ES-I3 (cell line): ENCODE results near the gene CDK10.

Experiments
- H3K36me3 ChIP-seq: 2 replicates; pipeline ENCODE4 v1.6.1; 2013; ENCODE audit warnings: mild to moderate bottlenecking, low read length, control low read depth, moderate library complexity; ENCODE audit not compliant: insufficient read depth
- H3K4me1 ChIP-seq: 2 replicates; pipeline ENCODE4 v1.6.1; 2013; ENCODE audit warnings: mild to moderate bottlenecking, control low read depth, low read length; ENCODE audit not compliant: insufficient read depth
- H3K9ac ChIP-seq: 2 replicates; pipeline ENCODE4 v1.6.1; 2013; ENCODE audit warnings: low read depth, mild to moderate bottlenecking, low read length, moderate library complexity
- H3K9me3 ChIP-seq: 2 replicates; pipeline ENCODE4 v1.6.1; 2013; ENCODE audit warnings: mild to moderate bottlenecking, low read length, moderate library complexity; ENCODE audit not compliant: control insufficient read depth, insufficient read depth

Gene CDK10

DNA sequence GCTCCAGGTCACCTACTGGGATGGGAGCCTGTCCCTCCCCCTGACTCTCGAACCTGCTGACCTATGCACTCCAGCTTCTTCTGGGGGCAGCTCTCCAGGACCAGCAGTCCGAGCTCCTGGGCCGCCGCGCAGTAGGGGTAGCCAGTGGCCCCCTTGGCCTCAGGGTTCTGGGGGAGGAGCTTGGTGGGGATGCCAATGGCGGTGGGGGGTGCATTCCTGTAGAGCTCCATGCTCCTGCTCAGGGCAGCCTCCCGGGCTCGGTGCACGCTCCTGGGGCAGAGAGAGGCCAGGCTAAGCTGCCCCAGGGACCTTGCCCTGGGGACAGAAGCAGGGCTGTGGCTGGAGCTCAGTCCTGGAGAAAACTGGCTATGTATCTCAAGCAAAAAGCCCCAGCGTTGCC, 22.7 kb downstream of the CDK10 start:
- H3K9ac ChIP-seq, result no peak overlapping the region
- no peaks in the 10 kb centered on the region for H3K9me3 ChIP-seq
- H3K4me1 ChIP-seq, result peaks cover 14% of the 10 kb centered on the region
- H3K36me3 ChIP-seq, result no peaks in the 10 kb centered on the region

DNA sequence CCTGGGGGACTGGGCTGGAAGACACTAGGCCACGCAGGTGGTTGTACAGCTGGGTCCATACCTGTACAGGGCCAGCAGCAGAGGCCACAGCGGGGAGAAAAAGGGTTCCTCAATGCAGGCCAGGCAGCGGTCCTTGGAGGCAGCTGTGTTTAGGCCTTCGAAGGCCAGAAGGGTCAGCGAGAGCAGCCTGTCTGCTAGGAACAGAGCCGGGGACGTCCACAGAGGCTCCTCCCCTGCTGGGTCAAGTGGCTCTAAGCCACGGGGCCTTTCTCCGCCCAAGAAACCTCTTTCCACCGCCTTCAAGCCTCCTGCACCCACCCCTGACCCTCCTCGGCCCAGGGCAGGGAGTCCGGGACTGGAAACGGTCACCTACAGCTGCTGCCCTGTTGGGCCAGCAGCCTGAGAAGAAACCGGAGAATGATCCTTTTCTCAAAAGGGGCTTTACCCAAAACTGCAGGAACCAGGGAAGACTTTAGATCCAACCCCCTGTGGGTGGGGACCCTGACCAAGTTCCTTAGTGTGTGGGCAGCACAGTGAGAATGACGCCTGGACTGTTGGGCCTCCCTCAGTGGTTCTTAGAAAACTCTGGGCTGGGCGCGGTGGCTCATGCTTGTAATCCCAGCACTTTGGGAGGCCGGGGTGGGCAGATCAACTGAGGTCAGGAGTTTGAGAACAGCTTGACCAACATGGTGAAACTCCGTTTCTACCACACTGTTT, 23.4 kb downstream of the CDK10 start:
- Histone ChIP-seq H3K4me1 (peaks cover 14% of the 10 kb centered on the region), H3K9me3 (no peaks in the 10 kb centered on the region), H3K9ac (no peak overlapping the region), H3K36me3 (no peaks in the 10 kb centered on the region)

DNA sequence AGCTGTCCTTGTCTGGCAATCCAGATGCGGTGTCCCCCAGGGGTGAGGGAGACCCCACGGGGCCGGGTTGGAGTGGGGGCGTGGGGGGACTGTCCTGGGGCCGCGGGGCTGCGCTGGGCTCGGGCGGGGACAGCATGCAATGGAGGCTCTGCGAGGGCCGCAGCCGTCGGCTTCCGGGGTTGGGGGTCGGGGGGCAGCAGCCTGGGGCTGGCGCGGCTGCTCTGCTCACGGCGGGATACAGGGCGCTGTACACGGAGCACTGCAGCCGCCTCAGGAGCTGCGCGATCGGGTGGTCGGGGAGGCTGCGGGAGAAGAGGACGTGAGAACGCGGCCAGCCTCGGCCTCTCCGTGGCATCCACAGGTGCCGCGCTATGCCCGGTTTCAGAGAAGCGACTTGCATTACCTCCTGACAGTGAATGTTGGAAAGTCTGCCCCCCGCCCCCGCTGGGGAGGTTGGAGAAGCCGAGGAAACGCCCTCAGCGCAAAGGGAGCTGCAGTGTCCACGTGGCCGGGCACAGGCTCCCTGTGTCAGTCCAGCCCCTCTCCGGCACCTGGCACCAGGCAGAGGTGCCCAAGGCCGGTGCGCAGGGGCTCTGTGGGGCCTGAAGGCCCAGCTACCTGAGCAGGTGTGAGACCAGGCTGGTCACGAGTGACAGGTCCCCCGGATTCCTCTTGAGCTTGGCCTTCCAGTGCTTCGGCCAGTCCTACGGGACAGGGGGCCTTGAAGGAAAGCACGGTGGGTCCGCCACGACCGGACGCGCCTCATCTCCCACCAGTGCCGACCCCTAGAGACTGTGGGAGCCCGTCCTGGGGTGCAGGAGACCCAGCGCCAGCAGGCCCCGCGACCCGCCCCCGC, 24.4 kb downstream of the CDK10 start:
- no peaks in the 10 kb centered on the region for H3K9me3 ChIP-seq
- H3K9ac ChIP-seq, result no peak overlapping the region; the same call in 1 of the 2 replicates
- H3K4me1 ChIP-seq, result peaks cover 14% of the 10 kb centered on the region
- no peaks in the 10 kb centered on the region for H3K36me3 ChIP-seq

DNA sequence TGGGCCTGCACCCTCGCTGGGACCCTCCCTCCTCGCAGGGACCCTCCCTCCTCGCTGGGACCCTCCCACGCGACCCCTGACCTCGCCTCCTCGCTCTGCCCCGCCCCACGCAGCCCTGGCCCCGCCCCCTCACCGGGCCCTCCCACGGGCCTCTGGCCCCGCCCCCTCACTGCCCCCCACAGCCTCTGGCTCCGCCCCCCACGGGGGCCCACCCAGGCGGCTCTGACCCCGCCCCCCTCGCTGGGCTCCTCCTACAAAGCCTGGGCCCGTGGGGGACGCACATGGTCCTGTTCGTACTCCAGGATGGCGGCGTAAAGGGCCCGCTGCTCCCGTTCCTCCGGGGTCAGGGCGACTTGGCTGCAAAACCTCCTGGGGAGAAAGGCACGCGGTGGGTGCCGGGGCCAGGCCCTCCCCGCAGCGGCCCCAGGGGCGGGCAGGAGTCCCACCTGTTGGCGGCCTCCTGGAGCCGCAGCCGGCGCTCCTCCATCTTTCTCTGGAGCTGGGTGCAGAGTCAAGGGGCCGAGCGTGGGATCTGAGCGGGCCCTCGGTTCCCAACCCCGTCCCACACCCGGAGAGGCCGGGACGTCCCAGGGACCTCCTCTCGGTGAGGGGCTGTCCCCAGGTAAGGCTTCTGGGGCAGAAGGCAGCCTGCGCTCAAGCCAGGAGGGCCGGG, 25.2 kb downstream of the CDK10 start:
- peaks cover 14% of the 10 kb centered on the region for H3K4me1 ChIP-seq
- peak overlapping the region; percentile 79 for H3K9ac ChIP-seq
- no peaks in the 10 kb centered on the region for H3K9me3 ChIP-seq
- no peaks in the 10 kb centered on the region for H3K36me3 ChIP-seq

DNA sequence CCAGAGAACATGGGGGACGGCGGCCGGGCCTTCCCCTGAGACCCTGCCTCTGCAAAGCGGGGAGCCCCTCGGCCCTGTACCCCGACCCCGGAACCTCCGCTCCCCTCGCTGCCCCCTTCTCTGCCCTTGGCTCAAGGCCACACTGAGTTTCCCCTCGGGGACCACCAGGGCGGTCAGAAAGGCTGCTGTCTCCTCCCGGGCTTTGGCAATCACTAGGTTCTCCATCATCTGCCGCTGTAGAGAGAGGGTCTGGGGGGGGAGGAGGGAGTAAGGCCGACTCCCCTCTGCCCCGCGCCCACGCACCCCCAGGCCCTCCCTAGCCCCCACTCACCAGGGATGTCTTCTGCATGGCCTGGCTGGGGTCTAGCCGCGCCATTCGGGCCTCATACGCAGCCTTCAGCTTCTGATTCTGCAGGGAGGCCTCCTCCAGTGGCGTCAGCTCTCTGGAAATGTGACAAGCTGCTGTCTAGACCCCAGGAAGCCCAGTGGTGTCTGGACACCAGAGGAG, 25.8 kb downstream of the CDK10 start:
- H3K9ac ChIP-seq, result peak overlapping the region; percentile 79
- H3K36me3 ChIP-seq, result no peaks in the 10 kb centered on the region
- H3K9me3 ChIP-seq, result no peaks in the 10 kb centered on the region
- peaks cover 14% of the 10 kb centered on the region for H3K4me1 ChIP-seq

DNA sequence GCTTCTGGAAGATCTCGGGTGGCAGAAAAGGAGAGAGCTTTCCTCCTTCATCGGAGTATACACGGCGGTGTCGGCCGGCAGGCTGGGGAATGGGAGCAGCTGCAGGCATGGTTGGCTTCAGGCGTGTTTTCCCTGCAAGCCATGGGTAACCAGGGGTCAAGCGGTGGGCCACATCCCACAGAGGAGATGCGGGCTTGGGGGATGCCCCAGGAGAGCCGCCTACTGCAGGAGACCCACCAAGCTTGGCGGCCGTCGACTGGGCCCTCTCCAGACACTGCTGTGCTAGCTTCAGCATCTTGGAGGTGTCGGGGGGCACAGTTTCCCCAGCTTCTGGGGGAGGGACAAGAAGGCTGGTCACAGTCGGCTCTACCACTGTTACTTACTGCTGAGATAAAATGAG, 30.0 kb downstream of the CDK10 start:
- no peaks in the 10 kb centered on the region for H3K4me1 ChIP-seq
- no peaks in the 10 kb centered on the region for H3K9me3 ChIP-seq
- H3K36me3 ChIP-seq, result no peaks in the 10 kb centered on the region
- no peak overlapping the region for H3K9ac ChIP-seq

DNA sequence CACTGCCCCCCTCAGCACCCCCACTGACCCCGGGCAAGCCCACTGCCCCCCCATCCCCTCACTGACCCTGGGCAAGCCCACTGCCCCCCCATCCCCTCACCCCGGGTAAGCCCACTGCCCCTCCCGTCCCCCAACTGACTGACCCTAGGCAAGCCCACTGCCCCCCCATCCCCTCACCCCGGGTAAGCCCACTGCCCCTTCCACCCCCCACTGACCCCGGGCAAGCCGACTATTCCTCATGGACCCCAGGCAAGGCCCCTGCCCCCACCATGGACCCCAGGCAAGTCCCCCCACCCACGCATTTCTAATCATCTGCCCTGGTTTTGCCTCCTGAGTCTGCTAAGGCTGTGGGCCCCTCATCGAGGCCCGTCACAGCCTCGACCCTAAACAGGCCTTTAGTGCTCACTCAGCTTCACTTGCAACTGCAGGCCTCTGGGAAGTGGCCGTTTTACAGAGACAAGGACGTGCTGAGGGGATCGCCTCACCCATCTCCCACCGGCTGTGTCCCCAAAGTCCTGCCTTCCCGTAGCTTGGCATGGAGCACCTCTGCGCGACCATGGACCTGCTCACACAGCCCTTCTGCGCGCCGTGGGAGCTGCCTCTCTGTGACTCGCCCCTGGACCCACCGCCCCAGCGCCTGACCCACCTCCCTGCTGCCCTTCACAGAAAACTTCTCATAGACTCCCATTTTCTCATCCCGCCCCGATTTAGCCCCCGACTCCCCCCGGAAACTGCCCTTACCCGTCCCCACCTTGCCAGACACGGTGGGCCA, 30.6 kb downstream of the CDK10 start:
- Histone ChIP-seq H3K9ac (no peak overlapping the region), H3K4me1 (no peaks in the 10 kb centered on the region), H3K9me3 (no peaks in the 10 kb centered on the region), H3K36me3 (no peaks in the 10 kb centered on the region)

DNA sequence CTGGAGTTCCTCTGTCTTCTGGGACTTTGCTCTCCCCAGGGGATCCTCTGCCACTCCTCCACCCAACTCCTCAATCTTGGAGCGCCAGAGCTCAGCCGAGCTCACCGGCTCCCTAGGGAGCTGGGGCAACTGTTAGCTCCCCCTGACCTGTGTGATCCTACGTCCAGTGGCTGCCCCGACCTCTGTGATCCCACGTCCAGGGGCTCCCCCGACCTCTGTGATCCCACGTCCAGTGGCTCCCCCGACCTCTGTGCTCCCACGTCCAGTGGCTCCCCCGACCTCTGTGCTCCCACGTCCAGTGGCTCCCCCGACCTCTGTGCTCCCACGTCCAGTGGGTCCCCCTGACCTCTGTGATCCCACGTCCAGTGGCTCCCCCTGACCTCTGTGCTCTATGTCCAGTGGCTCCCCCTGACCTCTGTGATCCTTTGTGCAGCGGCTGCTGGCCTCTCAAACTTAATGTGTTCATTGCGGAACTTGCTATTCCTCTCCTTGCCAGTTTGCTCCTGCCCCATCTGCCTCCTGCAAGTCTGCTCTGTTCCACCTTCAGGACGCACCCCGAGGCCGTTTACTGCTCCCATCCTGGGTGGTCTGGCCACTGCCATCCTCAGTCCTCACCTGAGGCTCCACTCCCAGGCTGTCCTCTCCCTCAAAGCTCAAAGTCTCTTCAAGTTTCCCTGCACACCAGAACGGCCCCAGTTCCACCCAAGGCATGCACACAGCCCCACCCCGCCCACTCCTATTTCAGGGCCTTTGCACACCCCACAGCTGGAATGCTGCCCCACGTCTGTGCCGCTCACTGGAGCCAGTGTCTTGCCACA, 31.4 kb downstream of the CDK10 start:
- Histone ChIP-seq H3K36me3 (no peaks in the 10 kb centered on the region), H3K9ac (no peak overlapping the region), H3K4me1 (no peaks in the 10 kb centered on the region), H3K9me3 (no peaks in the 10 kb centered on the region)

DNA sequence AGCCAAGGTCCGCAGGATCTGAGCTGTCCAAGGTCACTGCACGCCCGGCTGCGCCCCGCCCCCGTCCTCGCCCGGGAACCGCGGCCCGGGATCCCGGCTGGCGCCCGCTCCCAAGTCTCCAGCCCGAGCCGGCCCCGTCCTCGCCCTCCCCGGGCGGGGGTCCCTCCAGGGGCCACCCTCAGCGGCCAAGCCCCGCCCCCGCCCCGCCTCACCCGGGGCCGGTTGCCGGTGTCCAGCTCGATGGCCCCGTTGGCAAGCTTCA, 34.0 kb downstream of the CDK10 start:
- Histone ChIP-seq H3K9ac (peak overlapping the region; percentile 81), H3K36me3 (no peaks in the 10 kb centered on the region), H3K9me3 (no peaks in the 10 kb centered on the region), H3K4me1 (no peaks in the 10 kb centered on the region)

DNA sequence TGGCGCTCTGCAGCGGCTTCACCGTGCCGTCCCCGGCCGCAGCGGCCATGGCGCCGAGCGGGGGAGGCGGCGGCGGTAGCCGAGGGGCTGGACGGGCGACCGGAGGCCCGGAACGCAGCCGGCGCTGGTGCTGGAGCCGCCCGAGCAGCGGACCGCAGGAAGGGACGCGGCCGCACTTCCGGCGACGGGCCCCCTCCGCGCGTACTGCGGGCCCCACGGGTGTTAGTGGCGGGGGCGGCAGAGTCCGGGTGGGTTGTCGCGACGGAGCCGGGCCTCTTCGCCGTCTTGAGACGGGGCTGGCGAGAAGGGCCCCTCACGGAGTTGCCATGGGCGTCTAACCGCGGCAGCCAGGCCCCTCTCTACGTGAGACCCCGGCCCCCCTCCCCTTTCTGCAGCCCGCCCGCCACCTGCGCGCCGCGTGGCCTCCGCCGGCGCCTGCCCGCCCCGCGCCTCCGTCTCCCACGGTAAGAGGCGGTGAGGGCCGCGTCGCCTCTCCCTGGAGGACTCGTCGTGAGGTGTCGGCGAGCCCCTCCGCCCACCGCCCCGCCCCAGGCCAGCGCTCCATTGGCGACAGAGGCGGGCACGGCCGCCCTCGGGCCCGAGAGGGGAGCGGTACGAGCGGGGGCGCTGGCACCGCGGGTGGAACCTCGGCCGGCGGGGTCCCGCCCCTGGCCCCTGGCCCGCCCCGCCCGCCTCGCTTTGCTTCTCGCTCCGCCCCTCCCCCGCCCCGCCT, 34.5 kb downstream of the CDK10 start, which contains the start of the genes VPS9D1 and ZNF276:
Gene VPS9D1 (minus strand): TSS at position 86 of the 733 bp plus-strand sequence. CDS start 37 bp downstream, at position 49.
Gene ZNF276 (plus strand): TSS at position 725 of the 733 bp plus-strand sequence. CDS start 104 bp downstream, outside the sequence.
- Histone ChIP-seq H3K9ac (peak within 1 kb of the TSS; percentile 81), H3K36me3 (no peaks in the 10 kb centered on the region), H3K4me1 (no peaks in the 10 kb centered on the region), H3K9me3 (no peaks in the 10 kb centered on the region)

DNA sequence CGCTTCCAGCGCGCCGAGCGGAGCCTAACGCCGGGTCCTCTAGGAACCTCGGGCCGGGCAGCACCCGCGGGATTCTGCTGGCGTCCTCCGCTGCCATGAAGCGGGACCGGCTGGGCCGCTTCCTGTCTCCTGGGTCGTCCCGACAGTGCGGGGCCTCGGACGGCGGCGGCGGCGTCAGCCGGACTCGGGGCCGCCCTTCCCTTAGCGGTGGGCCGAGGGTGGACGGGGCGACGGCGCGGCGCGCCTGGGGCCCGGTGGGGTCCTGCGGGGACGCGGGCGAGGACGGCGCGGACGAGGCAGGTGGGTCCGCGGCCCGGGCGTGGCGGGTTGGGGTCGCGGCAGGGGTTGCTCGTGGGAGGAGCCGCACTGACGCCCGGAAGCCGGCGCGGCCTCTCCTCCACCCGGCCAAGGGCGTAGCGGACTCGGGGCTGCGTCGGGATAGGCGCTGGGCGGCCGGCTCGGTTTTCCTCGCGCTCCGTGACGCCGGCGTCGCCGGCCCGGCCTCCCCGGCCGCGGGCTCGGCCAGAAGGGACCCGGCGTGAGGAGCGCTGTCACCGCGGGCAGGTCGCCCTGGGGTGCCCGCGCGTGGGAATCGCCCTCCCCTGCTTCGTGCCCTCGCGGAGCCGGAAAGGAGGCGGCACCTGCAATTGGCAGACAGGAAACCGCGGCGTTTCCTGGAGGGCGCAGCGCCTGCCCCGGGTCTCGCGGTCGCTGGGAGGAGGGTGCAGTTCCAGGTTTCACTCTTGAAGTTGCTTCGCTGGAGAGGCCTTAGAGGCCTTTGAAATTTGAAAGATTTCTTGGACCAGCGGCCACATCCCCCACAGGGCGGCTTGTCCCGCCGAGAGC, 35.3 kb downstream of the CDK10 start:
- Histone ChIP-seq H3K9ac (peak overlapping the region; percentile 81), H3K36me3 (no peaks in the 10 kb centered on the region), H3K4me1 (no peaks in the 10 kb centered on the region), H3K9me3 (no peaks in the 10 kb centered on the region)
